HepG2 (cell line): ENCODE data around the gene NOXRED1. TPM values are rescaled to one million over a fixed set of nuclear protein-coding genes. Genes with fewer than 3 reads are reported as not detected.

Experiments used
- ATAC-seq: fragments of 200-7000 bp; cut with Tn5 transposase; 3 replicates; pipeline ENCODE4 v1.9.1; 2020; ENCODE audit warnings: mild to moderate bottlenecking, moderate library complexity
- BruUV-seq: library from RNA; stranded (reverse); fragments of 400-500 nt; replicated peaks from 2 replicates; lab custom pipeline; 2021; lab: Mats Ljungman, UMichigan
- CTCF ChIA-PET: fragments of 300-600 bp; formaldehyde crosslinking; extraction: SDS; loops from one replicate; lab custom pipeline; 2021; ENCODE audit warnings: low total read pairs, inconsistent platforms, low intra/inter-chr PET ratio; lab: Yijun Ruan, JAX
- POLR2A ChIA-PET: fragments of 350-600 bp; sonication (Branson Sonifier 250); formaldehyde crosslinking; loops from one replicate; lab custom pipeline; 2020; ENCODE audit warnings: antibody characterized with exemption, inconsistent platforms; lab: Yijun Ruan, JAX
- DNase-seq: peaks from one replicate; pipeline ENCODE4 v3.0.0-alpha.2; 2015; ENCODE audit warnings: low spot score
- FAIRE-seq: peaks from 3 replicates; lab custom pipeline; 2011; peaks lifted over from hg19 to GRCh38; lab: Jason Lieb, UNC
- H2AFZ ChIP-seq: one replicate; pipeline ENCODE4 v1.6.1; 2011; ENCODE audit warnings: low read length, inconsistent platforms
- H3K27ac ChIP-seq: fragments of 300-600 bp; 3 replicates; pipeline ENCODE4 v1.8.0; 2011; ENCODE audit warnings: mixed run types, mild to moderate bottlenecking, mixed read lengths, low read length, inconsistent platforms; ENCODE audit not compliant: insufficient read depth; ENCODE audit errors: extremely low read length
- H3K27me3 ChIP-seq, 2 experiments: fragments of 200-600 bp in 1 of 2; 2 replicates in 1 of 2; 3 replicates in 1 of 2; pipeline versions ENCODE4 v1.6.0 to v1.8.0; 2011; ENCODE audit warnings: low read length in 2 of 2, mild to moderate bottlenecking in 2 of 2, moderate library complexity in 2 of 2, inconsistent platforms in 1 of 2; ENCODE audit not compliant: insufficient read depth in 2 of 2, control insufficient read depth in 1 of 2
- H3K36me3 ChIP-seq, 2 experiments: fragments of 200-600 bp in 1 of 2; replicated peaks in 1 of 2; 2 replicates in 1 of 2; 3 replicates in 1 of 2; pipeline versions ENCODE4 v1.5.1 to v1.8.0; 2011; ENCODE audit warnings: low read length in 2 of 2, inconsistent platforms in 1 of 2; ENCODE audit not compliant: insufficient read depth in 2 of 2, control insufficient read depth in 1 of 2
- H3K4me1 ChIP-seq: 2 replicates; pipeline ENCODE4 v1.5.1; 2012; ENCODE audit warnings: low read length, inconsistent platforms; ENCODE audit not compliant: insufficient read depth
- H3K4me2 ChIP-seq: 2 replicates; pipeline ENCODE4 v1.6.0; 2011; ENCODE audit warnings: low read depth, low read length, inconsistent platforms
- H3K4me3 ChIP-seq, 3 experiments: fragments of 200-600 bp in 1 of 3; sonication (generic), shearing (Covaris generic) in 1 of 3; replicated peaks in 1 of 3; 2 replicates each; pipeline ENCODE4 v1.5.1; 2011 to 2016; ENCODE audit warnings: low read length in 3 of 3, inconsistent platforms in 2 of 3, low read depth in 2 of 3, mild to moderate bottlenecking in 2 of 3, control low read depth in 1 of 3, mixed read lengths in 1 of 3; ENCODE audit not compliant: insufficient read depth in 1 of 3
- H3K79me2 ChIP-seq: one replicate; pipeline ENCODE4 v1.6.1; 2011; ENCODE audit warnings: low read length, inconsistent platforms; ENCODE audit not compliant: insufficient read depth
- H3K9ac ChIP-seq: 2 replicates; pipeline ENCODE4 v1.6.0; 2011; ENCODE audit warnings: mild to moderate bottlenecking, low read depth, low read length, inconsistent platforms; ENCODE audit not compliant: insufficient read depth
- H3K9me3 ChIP-seq: 2 replicates; pipeline ENCODE4 v1.5.1; 2012; ENCODE audit warnings: mild to moderate bottlenecking, low read length
- H4K20me1 ChIP-seq: 2 replicates; pipeline ENCODE4 v1.6.0; 2011; ENCODE audit warnings: inconsistent platforms, mild to moderate bottlenecking, low read length, moderate library complexity; ENCODE audit not compliant: insufficient read depth
- HDAC2 ChIP-seq: sonication (generic); formaldehyde crosslinking; IDR thresholded peaks from 2 replicates; pipeline ENCODE4 v1.4.0; 2020; ENCODE audit warnings: missing genetic modification reagents
- PAF1 ChIP-seq: IDR thresholded peaks from 2 replicates; pipeline ENCODE4 v1.6.1; 2016; ENCODE audit warnings: missing genetic modification reagents, missing compliant biosample characterization
- PHF8 ChIP-seq: sonication (generic); formaldehyde crosslinking; IDR thresholded peaks from 2 replicates; pipeline ENCODE4 v1.5.0; 2020; ENCODE audit warnings: missing genetic modification reagents
- TBP ChIP-seq: sonication (generic); formaldehyde crosslinking; IDR thresholded peaks from 2 replicates; pipeline ENCODE4 v1.5.0; 2020; ENCODE audit warnings: missing genetic modification reagents
- ZBED4 ChIP-seq: sonication (generic); formaldehyde crosslinking; IDR thresholded peaks from 2 replicates; pipeline ENCODE4 v1.4.0; 2020; ENCODE audit warnings: missing genetic modification reagents, borderline replicate concordance
- ZNF609 ChIP-seq: sonication (generic); formaldehyde crosslinking; IDR thresholded peaks from 2 replicates; pipeline ENCODE4 v1.4.0; 2020; ENCODE audit warnings: mild to moderate bottlenecking, missing genetic modification reagents, borderline replicate concordance
- WGBS: methylation state at CpG from one replicate; pipeline ENCODE4 v1.1.6; 2017; ENCODE audit warnings: low lambda C conversion rate; 5-methylcytosine and 5-hydroxymethylcytosine counted together
- in situ Hi-C: cut with HindIII; loops from 2 replicates; pipeline ENCODE4 v1.10.0; 2017; ENCODE audit warnings: low pct_unique_long_range_greater_than_20kb; ENCODE audit not compliant: extremely low pct_ligation_motif_present
- intact Hi-C: fragments of 100-400 bp; cut with micrococcal nuclease; formaldehyde crosslinking; loops from one replicate; pipeline ENCODE4 v1.10.0; 2022; ENCODE audit not compliant: unreplicated experiment
- polyA plus RNA-seq, 8 experiments: library from polyadenylated mRNA; depleted of rRNA in 3 of 8; stranded (reverse) in 7 of 8; unstranded in 1 of 8; fragments of >200 nt; fragmentation: Illumina TruSeq in 4 of 8; extraction: Trizol in 4 of 8; gene quantifications; 2 replicates each; pipeline versions ENCODE4 v1.2.1 to v1.2.3, GENCODE V29; 2011 to 2016; ENCODE audit warnings: low read depth in 4 of 8, missing spikeins in 1 of 8, mixed read lengths in 1 of 8; ENCODE audit not compliant: insufficient read depth in 1 of 8
- total RNA-seq, 5 experiments: library from RNA; depleted of rRNA; stranded (reverse); fragments of >200 nt; fragmentation: Illumina TruSeq; extraction: Trizol; gene quantifications; 2 replicates each; pipeline ENCODE4 v1.2.3, GENCODE V29; 2016; ENCODE audit warnings: low read depth in 1 of 5
- TF ChIP-seq, protein P1 (sequence below): sonication (generic); formaldehyde crosslinking; conservative IDR thresholded peaks from 2 replicates; pipeline ENCODE4 v1.8.0; 2022; ENCODE audit warnings: mild to moderate bottlenecking, moderate library complexity, missing genetic modification reagents

The NOXRED1 gene
- total and polyA plus RNA-seq, 2 of the 13 experiments (the other 11 are each of a cell fraction or from before 2014, with no cell fraction given) = 0.24 to 0.41 TPM

GRCh38 chr14:77458249-77458950, 35.1 kb upstream of the NOXRED1 start (continued):
- TF ChIP-seq, protein P1, sequence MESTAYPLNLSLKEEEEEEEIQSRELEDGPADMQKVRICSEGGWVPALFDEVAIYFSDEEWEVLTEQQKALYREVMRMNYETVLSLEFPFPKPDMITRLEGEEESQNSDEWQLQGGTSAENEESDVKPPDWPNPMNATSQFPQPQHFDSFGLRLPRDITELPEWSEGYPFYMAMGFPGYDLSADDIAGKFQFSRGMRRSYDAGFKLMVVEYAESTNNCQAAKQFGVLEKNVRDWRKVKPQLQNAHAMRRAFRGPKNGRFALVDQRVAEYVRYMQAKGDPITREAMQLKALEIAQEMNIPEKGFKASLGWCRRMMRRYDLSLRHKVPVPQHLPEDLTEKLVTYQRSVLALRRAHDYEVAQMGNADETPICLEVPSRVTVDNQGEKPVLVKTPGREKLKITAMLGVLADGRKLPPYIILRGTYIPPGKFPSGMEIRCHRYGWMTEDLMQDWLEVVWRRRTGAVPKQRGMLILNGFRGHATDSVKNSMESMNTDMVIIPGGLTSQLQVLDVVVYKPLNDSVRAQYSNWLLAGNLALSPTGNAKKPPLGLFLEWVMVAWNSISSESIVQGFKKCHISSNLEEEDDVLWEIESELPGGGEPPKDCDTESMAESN (CRISPR knock-in tag) = 0 out of 2 replicates have a peak, but pooled peaks have one; percentile 25

- FAIRE-seq = peak; percentile 98
- peak within 1 kb of the TSS; percentile 98 for H2AFZ ChIP-seq
- peak; percentile 99 for DNase-seq
- H3K9ac ChIP-seq = peak within 1 kb of the TSS; percentile 89
- H3K4me2 ChIP-seq = peak within 1 kb of the TSS; percentile 95
- peak; percentile 95 for ATAC-seq
- peak within 1 kb of the TSS; percentile 79 to 98 (median 90) for H3K4me3 ChIP-seq
- peaks cover 22 to 30% of the 10 kb centered on the region in 2 experiments for H3K36me3 ChIP-seq
- CTCF ChIA-PET = interaction anchor here (1.5 kb wide), 1 partner anchor 94 kb away, joined by 4 read pairs; no protein-coding TSS in a partner anchor
- H4K20me1 ChIP-seq = peaks cover 8% of the 10 kb centered on the region
- no peaks in the 10 kb centered on the region for H3K9me3 ChIP-seq
- H3K27me3 ChIP-seq = no peaks in the 10 kb centered on the region; a peak in 1 of 5 replicates
- intact Hi-C loops = loop anchor here (1.0 to 5.0 kb wide), 3 partner anchors 41 to 135 kb away; partner anchors contain the start of genes GSTZ1, ISM2, POMT2 and SAMD15
- 1% methylated on average over 31 of the region's 50 CpGs for WGBS
- peaks cover 35% of the 10 kb centered on the region for H3K4me1 ChIP-seq
- POLR2A ChIA-PET = interaction anchor here (0.6 to 2.7 kb wide), 7 partner anchors 10 to 137 kb away, joined by 3 to 10 read pairs (median 6); partner anchors contain the start of genes GSTZ1, ISM2 and POMT2
- no TSS peak for BruUV-seq
- peaks cover 48% of the 10 kb centered on the region for H3K79me2 ChIP-seq
- peak within 1 kb of the TSS; percentile 88 for H3K27ac ChIP-seq
- in situ Hi-C loops = loop anchor here (5.0 kb wide), 1 partner anchor 95 kb away; no protein-coding TSS in a partner anchor
- TF ChIP-seq ZBED4 (CRISPR knock-in tag) (0 out of 2 replicates have a peak, but pooled peaks have one; percentile 46), PHF8 (CRISPR knock-in tag) (peak; percentile 89), TBP (CRISPR knock-in tag) (peak; percentile 97; the same call in 1 of the 2 replicates), PAF1 (no peak), HDAC2 (CRISPR knock-in tag) (no peak), ZNF609 (CRISPR knock-in tag) (peak; percentile 4; the same call in 1 of the 2 replicates)
These were observed 34.4 kb upstream of the NOXRED1 start, which contains the start of the genes AHSA1 and VIPAS39 for GRCh38 chr14:77457522-77458248. Gene AHSA1, plus strand, starts transcription at chr14:77458093. Its CDS starts 97 bp downstream, at chr14:77458190. Gene VIPAS39, minus strand, starts transcription at chr14:77457601. Its CDS starts 3,499 bp downstream, at chr14:77454102.
